Measurements from ENCODE around the gene HPCAL1.

- no peak for TF ChIP-seq CTCF (IDR thresholded peaks at IDR 0.05)
- TF ChIP-seq EZH2 (IDR thresholded peaks at IDR 0.05): no peak
- TF ChIP-seq EZH2phosphoT487 (IDR thresholded peaks at IDR 0.05): no peak
These were observed 112.3 kb downstream of the HPCAL1 start for GRCh38 chr2:10415048-10415447.

All from neural progenitor cell (in vitro differentiated cells).